ENCODE results near the gene MTHFD2.
A peak's percentile ranks its signal among the peaks of the same experiment; 100 is the strongest.

MTHFD2 gene

GRCh38 chr2:74260495-74260894 lies 62.1 kb downstream of the MTHFD2 start:
- no CpG with 5 or more reads among the region's 2 CpGs for WGBS (ENCODE audit: insufficient coverage, insufficient read length)
- Histone ChIP-seq H3K36me3 (ENCODE audit: control insufficient read depth, insufficient read depth, low read length) (no peaks in the 10 kb centered on the region), H3K27me3 (ENCODE audit: control insufficient read depth, insufficient read depth, low read length) (no peaks in the 10 kb centered on the region), H3K27ac (ENCODE audit: low read length) (no peak overlapping the region), H3K4me3 (ENCODE audit: low read length) (no peak overlapping the region), H3K9me3 (ENCODE audit: control insufficient read depth, insufficient read depth, low read length) (no peaks in the 10 kb centered on the region), H3K4me1 (ENCODE audit: control insufficient read depth, insufficient read depth, low read length) (no peaks in the 10 kb centered on the region)
- no peak for DNase-seq (ENCODE audit: low read depth, low spot score)

GRCh38 chr2:74261204-74261864 lies 62.9 kb downstream of the MTHFD2 start:
- Histone ChIP-seq H3K4me3 (ENCODE audit: low read length) (no peak overlapping the region), H3K4me1 (ENCODE audit: control insufficient read depth, insufficient read depth, low read length) (no peaks in the 10 kb centered on the region), H3K36me3 (ENCODE audit: control insufficient read depth, insufficient read depth, low read length) (no peaks in the 10 kb centered on the region), H3K27me3 (ENCODE audit: control insufficient read depth, insufficient read depth, low read length) (no peaks in the 10 kb centered on the region), H3K27ac (ENCODE audit: low read length) (no peak overlapping the region), H3K9me3 (ENCODE audit: control insufficient read depth, insufficient read depth, low read length) (no peaks in the 10 kb centered on the region)
- DNase-seq (ENCODE audit: low read depth, low spot score): peak; percentile 52
- WGBS (ENCODE audit: insufficient coverage, insufficient read length): no CpG with 5 or more reads among the region's 6 CpGs

DNA sequence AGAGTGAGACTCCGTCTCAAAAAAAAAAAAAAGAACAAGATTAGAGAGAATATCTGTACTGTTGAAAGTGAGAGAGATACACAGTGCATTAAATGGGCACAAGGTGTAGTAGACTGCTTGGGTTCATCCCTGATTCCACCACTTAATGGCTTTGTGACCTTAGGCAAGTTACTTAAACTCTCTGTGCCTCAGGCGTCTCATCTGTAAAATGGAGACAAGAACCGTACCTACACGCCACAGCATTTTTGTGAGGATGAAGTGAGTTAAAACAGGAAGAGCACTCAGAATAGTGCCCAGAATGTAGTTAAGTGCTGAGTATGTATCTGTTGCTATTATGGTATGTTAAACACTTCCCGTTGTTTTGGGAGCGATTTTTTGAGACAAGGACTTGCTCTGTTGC lies 64.3 kb downstream of the MTHFD2 start:
- no peak for DNase-seq (ENCODE audit: low read depth, low spot score)
- H3K4me3 ChIP-seq (ENCODE audit: low read length): no peak overlapping the region
- no CpG with 5 or more reads among the region's 6 CpGs for WGBS (ENCODE audit: insufficient coverage, insufficient read length)
- no peaks in the 10 kb centered on the region for H3K4me1 ChIP-seq (ENCODE audit: control insufficient read depth, insufficient read depth, low read length)
- no peak overlapping the region for H3K27ac ChIP-seq (ENCODE audit: low read length)
- no peaks in the 10 kb centered on the region for H3K9me3 ChIP-seq (ENCODE audit: control insufficient read depth, insufficient read depth, low read length)
- no peaks in the 10 kb centered on the region for H3K27me3 ChIP-seq (ENCODE audit: control insufficient read depth, insufficient read depth, low read length)
- no peaks in the 10 kb centered on the region for H3K36me3 ChIP-seq (ENCODE audit: control insufficient read depth, insufficient read depth, low read length)

DNA sequence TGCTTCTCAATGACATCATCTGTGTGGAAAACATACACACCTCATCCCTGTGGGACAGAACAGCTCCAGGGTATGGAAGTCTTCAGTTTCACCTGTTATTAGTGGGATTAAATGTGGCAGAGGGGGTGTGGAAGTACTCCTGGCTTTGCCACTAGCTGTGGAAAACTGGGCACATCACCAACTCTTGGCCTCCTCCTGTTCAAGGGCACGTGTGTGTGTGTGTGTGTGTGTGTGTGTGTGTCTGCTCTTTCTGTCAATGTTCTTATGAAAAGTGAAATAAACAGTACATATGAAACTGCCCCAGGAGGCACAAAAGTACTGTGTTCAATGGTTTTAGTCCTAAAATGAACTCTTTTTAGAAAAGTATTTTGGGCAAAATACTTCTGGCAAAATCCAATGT lies 65.9 kb downstream of the MTHFD2 start:
- no peak overlapping the region for H3K4me3 ChIP-seq (ENCODE audit: low read length)
- no peak overlapping the region for H3K27ac ChIP-seq (ENCODE audit: low read length)
- no CpG with 5 or more reads among the region's 1 CpG for WGBS (ENCODE audit: insufficient coverage, insufficient read length)
- no peaks in the 10 kb centered on the region for H3K4me1 ChIP-seq (ENCODE audit: control insufficient read depth, insufficient read depth, low read length)
- no peaks in the 10 kb centered on the region for H3K9me3 ChIP-seq (ENCODE audit: control insufficient read depth, insufficient read depth, low read length)
- DNase-seq (ENCODE audit: low read depth, low spot score): no peak
- H3K27me3 ChIP-seq (ENCODE audit: control insufficient read depth, insufficient read depth, low read length): no peaks in the 10 kb centered on the region
- no peaks in the 10 kb centered on the region for H3K36me3 ChIP-seq (ENCODE audit: control insufficient read depth, insufficient read depth, low read length)

DNA sequence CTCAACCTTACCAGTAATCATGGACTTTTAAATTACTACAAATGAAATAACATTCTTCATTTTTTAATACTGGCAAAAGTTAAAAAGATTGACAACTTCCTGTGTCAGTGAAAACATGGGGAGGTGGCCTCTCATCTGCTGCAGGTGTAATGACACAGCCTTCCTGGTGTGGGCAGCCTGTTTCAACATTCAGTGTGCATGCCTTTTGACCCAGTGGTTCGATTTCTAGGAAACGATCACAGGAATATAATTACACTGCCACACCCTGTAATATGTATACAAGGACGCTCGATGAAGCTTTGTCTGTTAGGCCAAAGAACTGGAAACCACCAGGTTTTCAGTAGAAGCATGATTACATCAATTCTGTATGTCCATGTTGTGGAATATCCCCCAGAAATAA lies 68.7 kb downstream of the MTHFD2 start:
- Histone ChIP-seq H3K9me3 (ENCODE audit: control insufficient read depth, insufficient read depth, low read length) (no peaks in the 10 kb centered on the region), H3K27ac (ENCODE audit: low read length) (no peak overlapping the region), H3K36me3 (ENCODE audit: control insufficient read depth, insufficient read depth, low read length) (no peaks in the 10 kb centered on the region), H3K4me3 (ENCODE audit: low read length) (no peak overlapping the region), H3K4me1 (ENCODE audit: control insufficient read depth, insufficient read depth, low read length) (no peaks in the 10 kb centered on the region), H3K27me3 (ENCODE audit: control insufficient read depth, insufficient read depth, low read length) (no peaks in the 10 kb centered on the region)
- WGBS (ENCODE audit: insufficient coverage, insufficient read length): no CpG with 5 or more reads among the region's 4 CpGs
- DNase-seq (ENCODE audit: low read depth, low spot score): no peak
